DMS153 treated with DMSO at 0.1 percent for 48 hours (cell line): ENCODE data around the gene SLC22A14.
"Not testable (repeated sequence)": the region's sequence is repeated elsewhere in the genome, so short reads cannot be mapped to it uniquely, and the experiment has no call there.

Source experiments
- DNase-seq: peaks from one replicate; lab custom pipeline; 2025; ENCODE audit not compliant: unreplicated experiment; lab: John Stamatoyannopoulos, UW

Gene SLC22A14

GRCh38 chr3:38312356-38312755 lies 30.3 kb downstream of the SLC22A14 start:
- no peak for DNase-seq

GRCh38 chr3:38313263-38313662 lies 31.2 kb downstream of the SLC22A14 start:
- no peak for DNase-seq

- no peak for DNase-seq
Observed at GRCh38 chr3:38313695-38314094, 31.6 kb downstream of the SLC22A14 start.

GRCh38 chr3:38314112-38314763 lies 32.1 kb downstream of the SLC22A14 start:
- no peak for DNase-seq

GRCh38 chr3:38314764-38315487 lies 32.8 kb downstream of the SLC22A14 start:
- DNase-seq: no peak

- DNase-seq: no peak
Observed at GRCh38 chr3:38315488-38316230, 33.6 kb downstream of the SLC22A14 start.

GRCh38 chr3:38316356-38317191 lies 34.5 kb downstream of the SLC22A14 start:
- no peak for DNase-seq

- DNase-seq: no peak
Observed at GRCh38 chr3:38317192-38317759, 35.2 kb downstream of the SLC22A14 start.

- DNase-seq: no peak
Observed at GRCh38 chr3:38318766-38319671, 36.9 kb downstream of the SLC22A14 start.

- not testable (repeated sequence) for DNase-seq
Observed at GRCh38 chr3:38320638-38321037, 38.5 kb downstream of the SLC22A14 start.

- DNase-seq: no peak
Observed at GRCh38 chr3:38323060-38323459, 41.0 kb downstream of the SLC22A14 start.

- no peak for DNase-seq
Observed at GRCh38 chr3:38325256-38325655, 43.2 kb downstream of the SLC22A14 start.

GRCh38 chr3:38327335-38328009 lies 45.4 kb downstream of the SLC22A14 start:
- no peak for DNase-seq

- no peak for DNase-seq
Observed at GRCh38 chr3:38331257-38332022, 49.3 kb downstream of the SLC22A14 start.

GRCh38 chr3:38332201-38332600 lies 50.1 kb downstream of the SLC22A14 start:
- DNase-seq: no peak

GRCh38 chr3:38334142-38335055 lies 52.3 kb downstream of the SLC22A14 start:
- no peak for DNase-seq

GRCh38 chr3:38335263-38335662 lies 53.2 kb downstream of the SLC22A14 start:
- DNase-seq: no peak
